Mesenchymal stem cell (in vitro differentiated cells and primary cell): ENCODE results near the gene AASDH.
A peak's percentile ranks its signal among the peaks of the same experiment; 100 is the strongest.

ENCODE experiments used
- DNase-seq: peaks from one replicate; pipeline ENCODE4 v3.0.0-alpha.2; 2013
- H2AFZ ChIP-seq: one replicate; pipeline ENCODE4 v1.6.1; 2013; ENCODE audit warnings: low read depth, mild to moderate bottlenecking, control low read depth, inconsistent platforms, low read length, moderate library complexity
- H2AK5ac ChIP-seq: 2 replicates; pipeline ENCODE4 v1.6.1; 2013; ENCODE audit warnings: low read length, moderate library complexity, mild to moderate bottlenecking, inconsistent platforms; ENCODE audit not compliant: severe bottlenecking
- H2BK120ac ChIP-seq: one replicate; pipeline ENCODE4 v1.6.1; 2013; ENCODE audit warnings: low read depth, mild to moderate bottlenecking, inconsistent platforms, low read length, moderate library complexity
- H2BK12ac ChIP-seq, 2 experiments: one replicate each; pipeline ENCODE4 v1.6.1; 2013; ENCODE audit warnings: inconsistent platforms in 2 of 2, low read length in 2 of 2, mild to moderate bottlenecking in 2 of 2, moderate library complexity in 2 of 2, control low read depth in 1 of 2
- H2BK15ac ChIP-seq: one replicate; pipeline ENCODE4 v1.6.1; 2013; ENCODE audit warnings: mild to moderate bottlenecking, low read depth, inconsistent platforms; ENCODE audit not compliant: poor library complexity, severe bottlenecking
- H2BK5ac ChIP-seq: 2 replicates; pipeline ENCODE4 v1.6.1; 2013; ENCODE audit warnings: low read depth, mild to moderate bottlenecking, low read length, control low read depth, inconsistent platforms; ENCODE audit not compliant: poor library complexity, severe bottlenecking
- H3K14ac ChIP-seq, 2 experiments: one replicate each; pipeline ENCODE4 v1.6.1; 2013; ENCODE audit warnings: inconsistent platforms in 2 of 2, low read length in 2 of 2, control low read depth in 1 of 2, mild to moderate bottlenecking in 1 of 2, moderate library complexity in 1 of 2
- H3K18ac ChIP-seq, 2 experiments: one replicate each; pipeline ENCODE4 v1.6.1; 2013; ENCODE audit warnings: inconsistent platforms in 2 of 2, low read length in 2 of 2, control low read depth in 1 of 2, low read depth in 1 of 2, mild to moderate bottlenecking in 1 of 2
- H3K23ac ChIP-seq, 2 experiments: one replicate each; pipeline ENCODE4 v1.6.1; 2013; ENCODE audit warnings: inconsistent platforms in 2 of 2, low read length in 2 of 2, mild to moderate bottlenecking in 2 of 2, moderate library complexity in 2 of 2, control low read depth in 1 of 2
- H3K27ac ChIP-seq: 2 replicates; pipeline ENCODE4 v1.5.1; 2013; ENCODE audit warnings: mild to moderate bottlenecking, moderate library complexity, low read length, control low read depth, inconsistent platforms; ENCODE audit not compliant: poor library complexity, severe bottlenecking
- H3K27me3 ChIP-seq, 2 experiments: 2 replicates each; pipeline versions ENCODE4 v1.6.1 to v1.7.0; 2013; ENCODE audit warnings: low read length in 2 of 2, mild to moderate bottlenecking in 2 of 2, moderate library complexity in 2 of 2, control low read depth in 1 of 2, inconsistent platforms in 1 of 2; ENCODE audit not compliant: control insufficient read depth in 1 of 2, insufficient read depth in 1 of 2
- H3K36me3 ChIP-seq, 2 experiments: 2 replicates each; pipeline versions ENCODE4 v1.6.1 to v1.7.0; 2013; ENCODE audit warnings: low read length in 2 of 2, control low read depth in 1 of 2, inconsistent platforms in 1 of 2, low read depth in 1 of 2, mild to moderate bottlenecking in 1 of 2; ENCODE audit not compliant: insufficient read depth in 2 of 2, control insufficient read depth in 1 of 2
- H3K4ac ChIP-seq, 2 experiments: one replicate each; pipeline ENCODE4 v1.6.1; 2013; ENCODE audit warnings: inconsistent platforms in 2 of 2, low read length in 2 of 2, mild to moderate bottlenecking in 2 of 2, moderate library complexity in 2 of 2, control low read depth in 1 of 2, low read depth in 1 of 2
- H3K4me1 ChIP-seq: 2 replicates; pipeline ENCODE4 v1.6.1; 2013; ENCODE audit warnings: low read depth, low read length, control low read depth; ENCODE audit not compliant: control insufficient read depth, insufficient read depth
- H3K4me2 ChIP-seq: 2 replicates; pipeline ENCODE4 v1.6.1; 2013; ENCODE audit warnings: low read length, mild to moderate bottlenecking, inconsistent platforms; ENCODE audit not compliant: poor library complexity, severe bottlenecking
- H3K4me3 ChIP-seq, 2 experiments: 2 replicates each; pipeline versions ENCODE4 v1.5.1 to v1.7.0; 2013; ENCODE audit warnings: low read length in 2 of 2, mild to moderate bottlenecking in 2 of 2, control low read depth in 1 of 2, low read depth in 1 of 2; ENCODE audit not compliant: insufficient read depth in 1 of 2
- H3K79me1 ChIP-seq: replicated peaks from 2 replicates; pipeline ENCODE4 v1.6.1; 2013; ENCODE audit warnings: mild to moderate bottlenecking, control low read depth, low read length, inconsistent platforms; ENCODE audit not compliant: poor library complexity, severe bottlenecking
- H3K9ac ChIP-seq: 2 replicates; pipeline ENCODE4 v1.7.0; 2013; ENCODE audit warnings: mild to moderate bottlenecking, low read length, moderate library complexity
- H3K9me3 ChIP-seq: 2 replicates; pipeline ENCODE4 v1.7.0; 2013; ENCODE audit warnings: mild to moderate bottlenecking, low read length; ENCODE audit not compliant: control insufficient read depth
- H4K8ac ChIP-seq: one replicate; pipeline ENCODE4 v1.6.1; 2013; ENCODE audit warnings: inconsistent platforms, mild to moderate bottlenecking, low read length, moderate library complexity
- H4K91ac ChIP-seq: one replicate; pipeline ENCODE4 v1.6.1; 2013; ENCODE audit warnings: mild to moderate bottlenecking, low read length, inconsistent platforms
- WGBS: methylation state at CpG from one replicate; pipeline ENCODE4 v1.1.7; 2013; ENCODE audit warnings: mixed read lengths; 5-methylcytosine and 5-hydroxymethylcytosine counted together

The AASDH gene

DNA sequence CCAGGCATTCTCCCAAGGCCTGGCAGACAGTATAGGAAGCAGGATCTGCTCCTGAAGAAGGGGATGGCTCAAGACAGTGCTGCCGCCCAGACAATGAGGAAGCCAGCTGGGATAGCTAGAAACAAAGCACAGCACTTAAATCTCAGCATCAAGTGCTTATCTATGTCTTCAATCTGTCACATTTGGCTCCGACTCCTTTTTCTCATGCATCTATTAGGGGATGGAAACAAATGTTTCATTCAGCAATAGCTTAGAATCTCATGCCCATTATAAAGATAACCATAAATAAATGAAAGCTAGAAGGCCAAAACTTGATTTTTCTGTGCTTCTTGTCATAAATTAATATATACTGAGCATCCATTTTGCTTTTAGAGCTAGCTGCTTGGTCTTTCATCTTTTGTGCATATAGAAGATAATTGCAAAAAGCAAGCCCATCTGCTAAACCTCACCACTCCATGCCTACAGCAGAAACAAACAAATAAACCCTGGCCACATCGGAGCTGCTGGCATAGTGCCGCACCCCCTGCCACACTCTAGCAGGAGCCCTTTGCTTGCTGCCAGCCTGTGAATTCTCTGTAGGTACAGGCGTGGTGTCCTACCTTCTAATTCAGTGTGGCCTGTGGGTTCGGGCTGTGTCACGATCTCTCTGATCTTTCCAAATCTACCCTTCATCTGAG, 75.9 kb downstream of the AASDH start:
- H2BK12ac ChIP-seq, result no peak overlapping the region
- H3K14ac ChIP-seq, result no peak overlapping the region
- 89% methylated on average over 6 of the region's 7 CpGs for WGBS
- H2BK120ac ChIP-seq, result no peak overlapping the region
- no peak overlapping the region for H2BK15ac ChIP-seq
- H3K79me1 ChIP-seq, result no peaks in the 10 kb centered on the region
- no peak overlapping the region for H3K23ac ChIP-seq
- no peaks in the 10 kb centered on the region for H3K9me3 ChIP-seq
- H2AFZ ChIP-seq, result no peak overlapping the region
- H2AK5ac ChIP-seq, result no peak overlapping the region
- H3K18ac ChIP-seq, result no peak overlapping the region
- H3K4me2 ChIP-seq, result no peak overlapping the region
- no peak overlapping the region for H4K91ac ChIP-seq
- H3K27me3 ChIP-seq, result no peaks in the 10 kb centered on the region
- H3K4me3 ChIP-seq, result no peak overlapping the region
- H4K8ac ChIP-seq, result no peak overlapping the region
- peaks cover 0 to 39% of the 10 kb centered on the region in 2 experiments for H3K36me3 ChIP-seq
- no peak overlapping the region for H3K27ac ChIP-seq
- no peak for DNase-seq
- no peak overlapping the region for H2BK5ac ChIP-seq
- peaks cover 15% of the 10 kb centered on the region for H3K4me1 ChIP-seq
- H3K4ac ChIP-seq, result no peak overlapping the region
- no peak overlapping the region for H3K9ac ChIP-seq

DNA sequence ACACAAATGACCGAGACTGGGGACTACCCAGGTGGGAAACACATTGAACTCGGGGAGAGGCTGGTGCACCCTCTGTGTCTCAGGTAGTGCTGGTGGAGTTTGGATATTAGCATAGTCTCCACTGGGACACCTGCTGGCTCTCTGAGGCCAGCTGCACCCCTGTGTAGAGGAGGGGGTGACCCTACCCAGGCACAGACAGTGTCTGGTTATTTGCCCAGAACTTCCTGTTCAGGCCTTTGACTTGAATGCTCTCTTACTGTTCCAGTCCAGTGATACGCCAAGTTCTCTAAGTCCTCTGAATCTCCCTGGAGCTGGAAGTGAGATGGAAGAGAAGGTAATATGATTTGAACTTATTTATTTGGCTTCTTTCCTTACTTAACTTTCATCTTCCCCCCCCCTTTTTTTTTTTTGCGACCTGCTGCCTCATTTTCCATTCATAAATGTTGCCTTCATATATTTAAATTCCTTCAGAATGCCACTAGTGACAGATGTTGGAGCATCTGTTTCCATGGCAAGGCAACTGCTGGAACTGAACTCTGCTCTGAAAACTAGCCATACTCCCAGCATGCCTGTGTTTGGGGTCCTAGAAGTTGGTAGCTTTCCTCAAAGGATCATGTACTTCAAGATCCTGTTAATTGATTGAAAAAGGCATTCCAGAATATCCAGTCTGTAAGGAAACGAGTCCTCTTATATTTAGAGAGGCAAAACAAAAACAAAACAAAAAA, 76.7 kb downstream of the AASDH start:
- no peak overlapping the region for H2BK15ac ChIP-seq
- 98% methylated on average over 3 of the region's 5 CpGs for WGBS
- H2BK120ac ChIP-seq, result no peak overlapping the region
- no peak overlapping the region for H2AK5ac ChIP-seq
- no peak overlapping the region for H2AFZ ChIP-seq
- H2BK12ac ChIP-seq, result no peak overlapping the region
- no peak overlapping the region for H3K4ac ChIP-seq
- no peak for DNase-seq
- no peak overlapping the region for H3K27ac ChIP-seq
- H4K8ac ChIP-seq, result no peak overlapping the region
- no peaks in the 10 kb centered on the region for H3K79me1 ChIP-seq
- no peak overlapping the region for H4K91ac ChIP-seq
- peaks cover 19% of the 10 kb centered on the region for H3K4me1 ChIP-seq
- no peak overlapping the region for H2BK5ac ChIP-seq
- no peak overlapping the region for H3K14ac ChIP-seq
- H3K18ac ChIP-seq, result no peak overlapping the region
- H3K23ac ChIP-seq, result no peak overlapping the region
- H3K4me3 ChIP-seq, result no peak overlapping the region
- no peak overlapping the region for H3K9ac ChIP-seq
- no peaks in the 10 kb centered on the region for H3K27me3 ChIP-seq
- H3K9me3 ChIP-seq, result no peaks in the 10 kb centered on the region
- H3K4me2 ChIP-seq, result no peak overlapping the region
- peaks cover 0 to 30% of the 10 kb centered on the region in 2 experiments for H3K36me3 ChIP-seq

DNA sequence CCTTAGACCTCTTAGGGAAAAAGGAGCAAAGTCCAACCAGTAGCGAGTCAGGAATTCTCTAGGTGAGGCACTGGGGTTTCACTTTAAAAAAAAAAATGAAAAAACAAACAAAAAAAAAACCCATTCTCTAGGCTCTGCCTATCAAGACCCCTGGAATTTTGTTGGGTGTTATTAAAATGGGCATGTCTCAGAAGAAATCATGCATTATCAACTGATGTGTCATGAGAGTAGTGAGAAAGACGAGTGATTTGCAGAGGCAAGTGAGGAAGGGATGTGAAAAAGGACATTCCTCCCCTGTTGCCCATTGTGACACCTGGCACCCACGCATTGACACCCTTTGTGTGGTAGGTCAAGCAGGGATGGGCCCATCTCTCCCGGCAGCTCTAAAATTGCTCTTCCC, 78.9 kb downstream of the AASDH start:
- Histone ChIP-seq H3K4me3 (no peak overlapping the region), H3K9me3 (no peaks in the 10 kb centered on the region), H3K14ac (no peak overlapping the region), H4K8ac (no peak overlapping the region), H2AFZ (no peak overlapping the region), H3K36me3 (peaks cover 0 to 9% of the 10 kb centered on the region in 2 experiments), H3K4me1 (peaks cover 26% of the 10 kb centered on the region), H3K9ac (no peak overlapping the region), H3K4me2 (no peak overlapping the region), H2BK120ac (no peak overlapping the region), H3K4ac (no peak overlapping the region), H2AK5ac (no peak overlapping the region), H3K23ac (no peak overlapping the region), H3K27ac (no peak overlapping the region), H2BK5ac (no peak overlapping the region), H2BK12ac (no peak overlapping the region), H2BK15ac (no peak overlapping the region), H3K18ac (no peak overlapping the region), H4K91ac (no peak overlapping the region), H3K27me3 (no peaks in the 10 kb centered on the region), H3K79me1 (no peaks in the 10 kb centered on the region)
- DNase-seq, result no peak
- 90% methylated on average over 3 of the region's 4 CpGs for WGBS

DNA sequence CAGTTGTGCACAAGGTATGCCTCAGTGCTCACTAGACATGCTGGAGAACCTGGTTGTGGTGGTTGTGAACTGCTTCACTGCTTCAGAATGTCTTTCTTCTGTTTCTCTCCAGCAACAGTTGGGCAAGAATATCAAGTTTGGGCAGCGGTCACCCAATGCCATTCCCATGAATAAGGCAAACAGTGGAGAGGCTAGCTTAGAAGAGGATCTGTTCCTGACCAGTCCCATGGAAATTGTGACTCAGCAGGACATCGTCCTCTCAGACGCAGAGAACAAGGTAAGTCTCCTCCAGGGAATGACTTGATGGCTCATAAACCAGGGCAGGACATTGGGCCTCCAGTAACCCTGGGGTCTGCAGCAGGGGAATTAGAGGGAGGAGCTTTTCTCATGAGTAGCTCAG, 79.9 kb downstream of the AASDH start:
- H3K4me2 ChIP-seq, result no peak overlapping the region

More for the DNA sequence above, 79.9 kb downstream of the AASDH start:
- no peak overlapping the region for H3K23ac ChIP-seq
- no peaks in the 10 kb centered on the region for H3K79me1 ChIP-seq
- no peaks in the 10 kb centered on the region for H3K9me3 ChIP-seq
- no peak overlapping the region for H3K14ac ChIP-seq
- H3K9ac ChIP-seq, result no peak overlapping the region
- H3K27me3 ChIP-seq, result no peaks in the 10 kb centered on the region
- H3K4ac ChIP-seq, result no peak overlapping the region
- no peak overlapping the region for H2BK15ac ChIP-seq
- peaks cover 27% of the 10 kb centered on the region for H3K4me1 ChIP-seq
- H2BK120ac ChIP-seq, result no peak overlapping the region
- no peak overlapping the region for H3K4me3 ChIP-seq
- H3K36me3 ChIP-seq, result peaks cover 0 to 4% of the 10 kb centered on the region in 2 experiments
- no peak overlapping the region for H2BK5ac ChIP-seq
- DNase-seq, result peak; percentile 29
- no peak overlapping the region for H2AFZ ChIP-seq
- peak overlapping the region; percentile 71 for H2AK5ac ChIP-seq
- H3K18ac ChIP-seq, result no peak overlapping the region
- H4K8ac ChIP-seq, result no peak overlapping the region
- no peak overlapping the region for H4K91ac ChIP-seq
- H2BK12ac ChIP-seq, result no peak overlapping the region
- H3K27ac ChIP-seq, result peak overlapping the region; percentile 64
- 72% methylated on average over 3 of the region's 3 CpGs for WGBS
